ENCODE data around the gene WT1. TPM values are rescaled to one million over a fixed set of nuclear protein-coding genes. Genes with fewer than 3 reads are reported as not detected.

Gene WT1
- total RNA-seq, 1 experiment from 2014 or later: not detected

- ChIA-PET CTCF (no interaction called here), POLR2A (no interaction called here)
- Mint-ChIP-seq H3K27ac (no peak overlapping the region), H3K4me1 (peaks cover 12% of the 10 kb centered on the region), H3K4me3 (no peak overlapping the region), H3K9me3 (no peaks in the 10 kb centered on the region), H3K27me3 (ENCODE audit: low read depth) (no peaks in the 10 kb centered on the region; the same call in 1 of the 2 replicates), H3K36me3 (no peaks in the 10 kb centered on the region)
- ATAC-seq: no peak
- no peak for DNase-seq (ENCODE audit: low spot score)
- TF ChIP-seq, protein P1, sequence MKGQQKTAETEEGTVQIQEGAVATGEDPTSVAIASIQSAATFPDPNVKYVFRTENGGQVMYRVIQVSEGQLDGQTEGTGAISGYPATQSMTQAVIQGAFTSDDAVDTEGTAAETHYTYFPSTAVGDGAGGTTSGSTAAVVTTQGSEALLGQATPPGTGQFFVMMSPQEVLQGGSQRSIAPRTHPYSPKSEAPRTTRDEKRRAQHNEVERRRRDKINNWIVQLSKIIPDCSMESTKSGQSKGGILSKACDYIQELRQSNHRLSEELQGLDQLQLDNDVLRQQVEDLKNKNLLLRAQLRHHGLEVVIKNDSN (CRISPR knock-in tag; IDR thresholded peaks at IDR 0.05): no peak
- TF ChIP-seq ESRRA (CRISPR knock-in tag; IDR thresholded peaks at IDR 0.05; ENCODE audit: borderline replicate concordance): no peak
Measured at GRCh38 chr11:32388365-32388764, 47.0 kb downstream of the WT1 start.

GRCh38 chr11:32387411-32387810 lies 47.9 kb downstream of the WT1 start:
- H3K36me3 Mint-ChIP-seq: no peaks in the 10 kb centered on the region
- DNase-seq (ENCODE audit: low spot score) (no peak), ATAC-seq (no peak)
- no peak overlapping the region for H3K27ac Mint-ChIP-seq
- H3K4me1 Mint-ChIP-seq: peaks cover 12% of the 10 kb centered on the region
- TF ChIP-seq ZNF219 (CRISPR knock-in tag; IDR thresholded peaks at IDR 0.05; ENCODE audit: borderline replicate concordance) (no peak), FOXP4 (CRISPR knock-in tag; IDR thresholded peaks at IDR 0.05) (no peak)
- H3K9me3 Mint-ChIP-seq: no peaks in the 10 kb centered on the region
- no peaks in the 10 kb centered on the region; the same call in 1 of the 2 replicates for H3K27me3 Mint-ChIP-seq (ENCODE audit: low read depth)
- ChIA-PET POLR2A (no interaction called here), CTCF (interaction anchor here (1.1 to 3.4 kb wide), 11 partner anchors 8 to 422 kb away, joined by 3 to 19 read pairs (median 10); no protein-coding TSS in a partner anchor)
- no peak overlapping the region for H3K4me3 Mint-ChIP-seq

GRCh38 chr11:32386770-32387377 lies 48.5 kb downstream of the WT1 start:
- Mint-ChIP-seq H3K4me1 (peaks cover 12% of the 10 kb centered on the region), H3K9me3 (no peaks in the 10 kb centered on the region), H3K27me3 (ENCODE audit: low read depth) (no peaks in the 10 kb centered on the region; the same call in 1 of the 2 replicates), H3K27ac (no peak overlapping the region), H3K36me3 (no peaks in the 10 kb centered on the region), H3K4me3 (no peak overlapping the region)
- no peak for ATAC-seq
- DNase-seq (ENCODE audit: low spot score): no peak
- POLR2A ChIA-PET: interaction anchor here (1.2 kb wide), 1 partner anchor 21 kb away, joined by 16 read pairs; no protein-coding TSS in a partner anchor
- CTCF ChIA-PET: interaction anchor here (0.7 to 3.4 kb wide), 27 partner anchors 9 to 422 kb away, joined by 3 to 19 read pairs (median 5); partner anchors contain the start of gene EIF3M
- TF ChIP-seq, protein P2, sequence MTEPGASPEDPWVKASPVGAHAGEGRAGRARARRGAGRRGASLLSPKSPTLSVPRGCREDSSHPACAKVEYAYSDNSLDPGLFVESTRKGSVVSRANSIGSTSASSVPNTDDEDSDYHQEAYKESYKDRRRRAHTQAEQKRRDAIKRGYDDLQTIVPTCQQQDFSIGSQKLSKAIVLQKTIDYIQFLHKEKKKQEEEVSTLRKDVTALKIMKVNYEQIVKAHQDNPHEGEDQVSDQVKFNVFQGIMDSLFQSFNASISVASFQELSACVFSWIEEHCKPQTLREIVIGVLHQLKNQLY (CRISPR knock-in tag; IDR thresholded peaks at IDR 0.05): no peak
- TF ChIP-seq IRF2 (CRISPR knock-in tag; IDR thresholded peaks at IDR 0.05; ENCODE audit: borderline replicate concordance, low read depth) (no peak), ZBTB21 (CRISPR knock-in tag; IDR thresholded peaks at IDR 0.05; ENCODE audit: borderline replicate concordance) (no peak), ZNF219 (CRISPR knock-in tag; IDR thresholded peaks at IDR 0.05; ENCODE audit: borderline replicate concordance) (no peak), TP53 (CRISPR knock-in tag; IDR thresholded peaks at IDR 0.05) (no peak), NFYB (CRISPR knock-in tag; conservative IDR thresholded peaks at IDR 0.05; ENCODE audit: low read depth) (no peak), JAZF1 (CRISPR knock-in tag; IDR thresholded peaks at IDR 0.05) (no peak), GRHL2 (CRISPR knock-in tag; IDR thresholded peaks at IDR 0.05; ENCODE audit: insufficient replicate concordance, severe bottlenecking) (no peak), E2F1 (CRISPR knock-in tag; IDR thresholded peaks at IDR 0.05) (no peak), ZNF138 (CRISPR knock-in tag; conservative IDR thresholded peaks at IDR 0.05) (no peak), ZNF423 (CRISPR knock-in tag; IDR thresholded peaks at IDR 0.05) (no peak), GABPB1 (CRISPR knock-in tag; IDR thresholded peaks at IDR 0.05) (no peak), NR1H2 (CRISPR knock-in tag; IDR thresholded peaks at IDR 0.05) (no peak), RELA (CRISPR knock-in tag; IDR thresholded peaks at IDR 0.05; ENCODE audit: borderline replicate concordance) (no peak), FOXP1 (CRISPR knock-in tag; IDR thresholded peaks at IDR 0.05; ENCODE audit: borderline replicate concordance) (no peak), GTF2I (CRISPR knock-in tag; conservative IDR thresholded peaks at IDR 0.05) (no peak)
- TF ChIP-seq, protein P3, sequence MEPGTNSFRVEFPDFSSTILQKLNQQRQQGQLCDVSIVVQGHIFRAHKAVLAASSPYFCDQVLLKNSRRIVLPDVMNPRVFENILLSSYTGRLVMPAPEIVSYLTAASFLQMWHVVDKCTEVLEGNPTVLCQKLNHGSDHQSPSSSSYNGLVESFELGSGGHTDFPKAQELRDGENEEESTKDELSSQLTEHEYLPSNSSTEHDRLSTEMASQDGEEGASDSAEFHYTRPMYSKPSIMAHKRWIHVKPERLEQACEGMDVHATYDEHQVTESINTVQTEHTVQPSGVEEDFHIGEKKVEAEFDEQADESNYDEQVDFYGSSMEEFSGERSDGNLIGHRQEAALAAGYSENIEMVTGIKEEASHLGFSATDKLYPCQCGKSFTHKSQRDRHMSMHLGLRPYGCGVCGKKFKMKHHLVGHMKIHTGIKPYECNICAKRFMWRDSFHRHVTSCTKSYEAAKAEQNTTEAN (CRISPR knock-in tag; IDR thresholded peaks at IDR 0.05): no peak
- TF ChIP-seq, protein P4, sequence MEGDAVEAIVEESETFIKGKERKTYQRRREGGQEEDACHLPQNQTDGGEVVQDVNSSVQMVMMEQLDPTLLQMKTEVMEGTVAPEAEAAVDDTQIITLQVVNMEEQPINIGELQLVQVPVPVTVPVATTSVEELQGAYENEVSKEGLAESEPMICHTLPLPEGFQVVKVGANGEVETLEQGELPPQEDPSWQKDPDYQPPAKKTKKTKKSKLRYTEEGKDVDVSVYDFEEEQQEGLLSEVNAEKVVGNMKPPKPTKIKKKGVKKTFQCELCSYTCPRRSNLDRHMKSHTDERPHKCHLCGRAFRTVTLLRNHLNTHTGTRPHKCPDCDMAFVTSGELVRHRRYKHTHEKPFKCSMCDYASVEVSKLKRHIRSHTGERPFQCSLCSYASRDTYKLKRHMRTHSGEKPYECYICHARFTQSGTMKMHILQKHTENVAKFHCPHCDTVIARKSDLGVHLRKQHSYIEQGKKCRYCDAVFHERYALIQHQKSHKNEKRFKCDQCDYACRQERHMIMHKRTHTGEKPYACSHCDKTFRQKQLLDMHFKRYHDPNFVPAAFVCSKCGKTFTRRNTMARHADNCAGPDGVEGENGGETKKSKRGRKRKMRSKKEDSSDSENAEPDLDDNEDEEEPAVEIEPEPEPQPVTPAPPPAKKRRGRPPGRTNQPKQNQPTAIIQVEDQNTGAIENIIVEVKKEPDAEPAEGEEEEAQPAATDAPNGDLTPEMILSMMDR (IDR thresholded peaks at IDR 0.05): no peak
- TF ChIP-seq, protein P5, sequence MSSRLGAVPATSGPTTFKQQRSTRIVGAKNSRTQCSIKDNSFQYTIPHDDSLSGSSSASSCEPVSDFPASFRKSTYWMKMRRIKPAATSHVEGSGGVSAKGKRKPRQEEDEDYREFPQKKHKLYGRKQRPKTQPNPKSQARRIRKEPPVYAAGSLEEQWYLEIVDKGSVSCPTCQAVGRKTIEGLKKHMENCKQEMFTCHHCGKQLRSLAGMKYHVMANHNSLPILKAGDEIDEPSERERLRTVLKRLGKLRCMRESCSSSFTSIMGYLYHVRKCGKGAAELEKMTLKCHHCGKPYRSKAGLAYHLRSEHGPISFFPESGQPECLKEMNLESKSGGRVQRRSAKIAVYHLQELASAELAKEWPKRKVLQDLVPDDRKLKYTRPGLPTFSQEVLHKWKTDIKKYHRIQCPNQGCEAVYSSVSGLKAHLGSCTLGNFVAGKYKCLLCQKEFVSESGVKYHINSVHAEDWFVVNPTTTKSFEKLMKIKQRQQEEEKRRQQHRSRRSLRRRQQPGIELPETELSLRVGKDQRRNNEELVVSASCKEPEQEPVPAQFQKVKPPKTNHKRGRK (CRISPR knock-in tag; IDR thresholded peaks at IDR 0.05; ENCODE audit: borderline replicate concordance): no peak
